Activated naive CD8-positive, alpha-beta T cell treated with anti-CD3 and anti-CD28 coated beads, Interleukin-2, amount 50 U/mL, for 24 hours (primary cell): Measurements from ENCODE around the gene KRT222.

ENCODE experiments used
- ATAC-seq: fragments of 150-1000 bp; cut with Tn5 transposase; one replicate; pipeline ENCODE4 v1.10.0; 2021
- DNase-seq: peaks from one replicate; pipeline ENCODE4 v3.0.0; 2021
- H3K27ac Mint-ChIP-seq: one replicate; pipeline ENCODE4 v1.8.0; 2021; ENCODE audit warnings: mild to moderate bottlenecking, mixed read lengths
- H3K27me3 Mint-ChIP-seq: one replicate; pipeline ENCODE4 v1.8.0; 2021; ENCODE audit warnings: mixed read lengths
- H3K36me3 Mint-ChIP-seq: one replicate; pipeline ENCODE4 v1.8.0; 2021; ENCODE audit warnings: low read depth, mixed read lengths
- H3K4me1 Mint-ChIP-seq: one replicate; pipeline ENCODE4 v1.8.0; 2021; ENCODE audit warnings: mixed read lengths
- H3K4me3 Mint-ChIP-seq: one replicate; pipeline ENCODE4 v1.8.0; 2021; ENCODE audit warnings: mild to moderate bottlenecking, moderate library complexity, mixed read lengths
- H3K9me3 Mint-ChIP-seq: one replicate; pipeline ENCODE4 v1.8.0; 2021; ENCODE audit warnings: mixed read lengths

Gene KRT222

DNA sequence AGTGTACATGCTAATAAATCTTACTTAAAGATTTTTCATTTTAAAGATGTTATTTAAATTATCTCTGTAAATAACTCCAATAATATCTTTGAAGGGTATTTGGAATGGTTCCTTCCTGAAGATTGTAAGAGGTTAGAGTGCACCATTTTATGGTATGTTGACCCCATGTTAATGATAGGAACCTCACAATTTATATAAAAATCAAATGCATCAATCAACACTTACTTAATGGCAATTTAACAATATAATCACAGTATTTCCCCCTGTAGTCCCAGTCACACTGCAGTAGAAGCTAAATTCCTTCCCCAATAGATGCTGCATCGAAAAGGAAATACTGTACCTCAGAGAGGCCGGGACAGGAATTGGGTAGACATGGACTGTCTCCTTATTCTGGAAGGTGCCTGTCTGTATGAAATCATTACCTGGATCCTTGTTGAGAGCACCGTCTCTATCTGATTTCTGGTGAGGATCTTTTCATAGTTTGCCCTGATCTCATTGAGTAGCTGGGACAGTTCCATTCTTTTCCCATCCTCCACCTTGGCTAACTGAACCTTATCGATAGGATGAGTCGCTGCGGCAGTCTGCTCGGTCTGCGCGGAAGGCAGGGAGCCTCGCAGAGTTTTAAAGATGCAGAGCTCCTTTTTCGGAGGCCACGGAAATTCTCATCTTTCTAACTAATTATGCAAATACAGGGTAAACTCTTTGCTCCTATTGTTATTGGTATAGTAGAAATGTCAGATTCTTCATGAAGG is at the start of gene KRT222:
TSS of gene KRT222 (minus strand) at position 596 of the 752 bp plus-strand sequence. CDS start at position 518, 78 bp downstream.
- peak within 1 kb of the TSS; percentile 61 for H3K4me3 Mint-ChIP-seq
- peaks cover 9% of the 10 kb centered on the region for H3K4me1 Mint-ChIP-seq
- H3K9me3 Mint-ChIP-seq, result no peaks in the 10 kb centered on the region
- DNase-seq, result no peak
- ATAC-seq, result no peak
- peaks cover 29% of the 10 kb centered on the region for H3K27me3 Mint-ChIP-seq
- H3K27ac Mint-ChIP-seq, result no peak within 1 kb of the TSS
- no peaks in the 10 kb centered on the region for H3K36me3 Mint-ChIP-seq

DNA sequence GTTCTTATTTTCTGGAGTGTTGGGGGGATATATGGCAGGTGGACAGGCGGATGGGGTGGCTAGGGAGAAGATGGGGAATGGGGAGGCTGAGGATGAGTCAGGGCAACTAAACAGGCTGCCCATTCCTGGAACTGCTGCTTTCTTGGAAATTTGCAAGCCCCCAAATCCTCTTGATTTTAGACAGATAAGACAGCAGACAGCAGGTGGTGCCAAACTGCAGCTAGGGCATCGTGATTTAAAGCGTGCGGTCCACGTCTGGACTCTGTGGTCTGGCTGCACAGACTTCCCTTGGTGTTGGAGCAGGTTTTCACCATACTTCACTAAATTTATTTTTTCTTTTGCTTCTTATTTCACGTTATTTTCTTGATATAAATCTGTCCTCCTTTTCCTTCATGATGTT is 49.5 kb upstream of the KRT222 start:
- Mint-ChIP-seq H3K4me3 (no peak overlapping the region), H3K27ac (no peak overlapping the region), H3K27me3 (peaks cover 4% of the 10 kb centered on the region), H3K4me1 (no peaks in the 10 kb centered on the region), H3K36me3 (no peaks in the 10 kb centered on the region), H3K9me3 (no peaks in the 10 kb centered on the region)
- DNase-seq (no peak), ATAC-seq (no peak)

DNA sequence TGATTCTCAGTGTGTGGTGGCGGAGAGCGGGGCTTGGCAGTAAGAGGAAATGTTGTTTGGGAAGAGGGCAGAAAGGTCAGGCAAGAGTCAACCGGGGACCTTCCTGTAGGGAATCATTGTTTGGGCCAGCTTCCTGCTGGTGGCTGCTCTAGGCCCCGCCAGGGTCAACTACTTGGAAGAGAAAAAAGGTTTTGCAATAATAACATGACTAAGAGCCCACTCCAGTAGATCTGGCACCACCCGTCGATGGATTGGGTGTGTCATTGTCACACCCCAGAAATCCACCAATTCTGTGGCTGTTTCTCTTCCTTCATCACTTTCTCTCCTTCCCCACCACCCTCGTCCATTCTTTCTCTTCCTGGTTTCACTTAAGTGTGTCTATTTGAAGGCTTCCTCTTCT is 42.8 kb upstream of the KRT222 start:
- DNase-seq, result no peak
- Mint-ChIP-seq H3K4me3 (no peak overlapping the region), H3K4me1 (no peaks in the 10 kb centered on the region), H3K9me3 (no peaks in the 10 kb centered on the region), H3K36me3 (no peaks in the 10 kb centered on the region), H3K27me3 (peaks cover 6% of the 10 kb centered on the region), H3K27ac (no peak overlapping the region)
- ATAC-seq, result no peak

DNA sequence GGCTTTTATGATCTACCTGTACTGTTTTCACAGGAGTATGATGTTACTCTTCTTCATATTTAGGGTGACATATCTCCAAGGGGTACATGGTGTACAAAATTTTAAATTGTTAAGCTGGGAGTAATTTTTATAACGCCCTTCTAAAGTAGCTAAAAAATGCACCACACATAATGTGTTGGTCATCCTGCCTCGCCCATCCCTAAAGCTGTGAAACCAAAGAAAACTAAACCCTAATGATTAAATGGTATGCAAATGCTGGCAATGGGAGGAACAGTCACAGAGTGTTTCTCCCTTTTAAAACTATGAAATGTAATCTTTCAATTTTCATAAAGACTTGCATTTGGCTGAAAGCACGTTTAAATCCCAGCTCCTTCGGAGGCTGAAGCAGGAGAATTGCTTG is 40.6 kb upstream of the KRT222 start:
- H3K36me3 Mint-ChIP-seq, result no peaks in the 10 kb centered on the region
- no peak overlapping the region for H3K4me3 Mint-ChIP-seq
- peaks cover 6% of the 10 kb centered on the region for H3K27me3 Mint-ChIP-seq
- no peak for DNase-seq
- no peaks in the 10 kb centered on the region for H3K9me3 Mint-ChIP-seq
- H3K27ac Mint-ChIP-seq, result no peak overlapping the region
- ATAC-seq, result no peak
- no peaks in the 10 kb centered on the region for H3K4me1 Mint-ChIP-seq

GRCh38 chr17:40703652-40704051 is 38.7 kb upstream of the KRT222 start, which contains the start of gene KRT24:
Gene KRT24, minus strand, starts transcription at chr17:40703752. Its CDS starts 59 bp downstream, at chr17:40703693.
- Mint-ChIP-seq H3K4me3 (no peak within 1 kb of the TSS), H3K27ac (no peak within 1 kb of the TSS), H3K4me1 (no peaks in the 10 kb centered on the region), H3K36me3 (no peaks in the 10 kb centered on the region), H3K9me3 (no peaks in the 10 kb centered on the region), H3K27me3 (peaks cover 12% of the 10 kb centered on the region)
- DNase-seq, result no peak
- no peak for ATAC-seq

GRCh38 chr17:40702271-40702670 is 37.3 kb upstream of the KRT222 start:
- H3K27me3 Mint-ChIP-seq, result peaks cover 19% of the 10 kb centered on the region
- ATAC-seq, result no peak
- no peaks in the 10 kb centered on the region for H3K4me1 Mint-ChIP-seq
- H3K36me3 Mint-ChIP-seq, result no peaks in the 10 kb centered on the region
- no peak overlapping the region for H3K4me3 Mint-ChIP-seq
- no peak for DNase-seq
- no peak overlapping the region for H3K27ac Mint-ChIP-seq
- no peaks in the 10 kb centered on the region for H3K9me3 Mint-ChIP-seq

DNA sequence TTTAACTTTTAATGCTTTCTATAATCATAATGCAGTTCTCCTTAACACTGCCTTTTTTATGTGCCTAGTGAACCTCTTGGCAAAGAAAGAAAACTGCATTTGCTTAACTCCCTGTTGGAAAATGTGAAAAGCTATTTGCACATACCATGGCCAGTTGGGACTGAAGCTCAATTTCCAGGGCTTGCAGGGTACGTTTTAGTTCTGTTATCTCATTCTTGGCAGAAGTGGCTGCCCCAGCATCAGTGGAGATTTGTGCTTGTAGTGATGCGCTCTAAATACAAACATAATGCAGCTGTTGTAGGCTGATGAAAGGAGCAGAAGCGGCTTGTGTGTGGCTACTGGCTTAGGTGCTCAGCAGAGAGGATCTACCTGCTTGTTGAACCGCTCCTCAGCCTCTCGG is 34.9 kb upstream of the KRT222 start:
- ATAC-seq, result no peak
- Mint-ChIP-seq H3K27me3 (peaks cover 25% of the 10 kb centered on the region), H3K4me1 (no peaks in the 10 kb centered on the region), H3K4me3 (no peak overlapping the region), H3K36me3 (no peaks in the 10 kb centered on the region), H3K9me3 (no peaks in the 10 kb centered on the region), H3K27ac (no peak overlapping the region)
- no peak for DNase-seq

- H3K27ac Mint-ChIP-seq, result no peak overlapping the region
- H3K4me3 Mint-ChIP-seq, result no peak overlapping the region
- DNase-seq, result no peak
- peaks cover 29% of the 10 kb centered on the region for H3K27me3 Mint-ChIP-seq
- H3K4me1 Mint-ChIP-seq, result no peaks in the 10 kb centered on the region
- H3K9me3 Mint-ChIP-seq, result no peaks in the 10 kb centered on the region
- ATAC-seq, result no peak
- no peaks in the 10 kb centered on the region for H3K36me3 Mint-ChIP-seq
Observed at GRCh38 chr17:40699371-40699770, 34.4 kb upstream of the KRT222 start.

GRCh38 chr17:40697297-40697696 is 32.3 kb upstream of the KRT222 start:
- peaks cover 36% of the 10 kb centered on the region for H3K27me3 Mint-ChIP-seq
- H3K36me3 Mint-ChIP-seq, result no peaks in the 10 kb centered on the region
- no peak for ATAC-seq
- no peak overlapping the region for H3K27ac Mint-ChIP-seq
- no peaks in the 10 kb centered on the region for H3K4me1 Mint-ChIP-seq
- DNase-seq, result no peak
- H3K9me3 Mint-ChIP-seq, result no peaks in the 10 kb centered on the region
- H3K4me3 Mint-ChIP-seq, result no peak overlapping the region

DNA sequence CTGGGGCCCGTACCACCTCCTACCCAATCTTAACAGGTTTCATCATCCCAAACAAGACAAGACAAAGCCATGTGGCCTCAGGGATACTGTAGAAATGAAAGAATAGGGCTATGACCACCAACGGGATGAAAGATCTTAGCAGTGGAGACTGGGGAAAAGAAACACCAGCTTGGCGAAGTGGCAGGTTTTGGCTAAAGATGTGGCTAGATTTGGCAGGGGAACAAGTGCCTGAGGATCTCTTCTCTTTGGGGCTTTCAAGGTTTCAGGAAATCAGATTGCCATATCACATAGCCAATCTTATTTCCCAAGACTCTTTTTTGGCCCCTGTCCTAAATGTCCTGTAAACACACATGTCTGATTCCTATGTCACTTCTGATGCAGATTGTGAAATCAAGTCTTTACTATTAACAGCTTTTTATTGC is 31.7 kb upstream of the KRT222 start:
- no peak for DNase-seq

DNA sequence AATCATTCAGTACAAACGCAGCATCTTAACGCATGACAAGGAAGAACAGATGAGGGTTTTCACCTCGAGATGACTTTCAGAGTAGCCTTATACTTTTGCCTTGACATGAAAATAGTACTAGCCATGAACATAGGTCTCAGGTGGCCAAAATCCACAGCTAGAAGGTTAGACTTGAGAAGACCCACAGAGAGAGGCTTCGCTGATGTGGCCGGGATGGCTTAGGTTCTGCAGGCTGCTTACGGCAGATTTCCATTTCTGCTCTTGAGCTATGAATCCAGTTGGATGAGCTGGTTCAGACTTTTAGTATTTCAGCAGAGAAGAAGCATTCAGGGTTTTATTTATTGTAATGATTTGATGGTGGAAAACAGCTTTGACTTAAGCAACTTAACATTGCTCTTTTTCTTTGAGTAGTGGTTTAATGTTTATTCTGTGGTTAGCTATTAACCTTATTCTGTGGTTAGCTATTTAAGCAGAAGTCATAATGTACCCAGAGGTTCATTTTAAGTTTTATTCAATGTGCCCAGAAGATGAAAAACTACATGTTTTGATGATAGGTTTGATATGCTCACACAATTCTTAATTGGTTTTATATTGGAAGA is 31.0 kb upstream of the KRT222 start:
- Mint-ChIP-seq H3K4me1 (no peaks in the 10 kb centered on the region), H3K27me3 (peaks cover 38% of the 10 kb centered on the region), H3K27ac (no peak overlapping the region), H3K4me3 (no peak overlapping the region), H3K9me3 (no peaks in the 10 kb centered on the region), H3K36me3 (no peaks in the 10 kb centered on the region)
- DNase-seq, result no peak
- ATAC-seq, result no peak

More for the DNA sequence above, 31.7 kb upstream of the KRT222 start:
- H3K36me3 Mint-ChIP-seq, result no peaks in the 10 kb centered on the region
- peaks cover 36% of the 10 kb centered on the region for H3K27me3 Mint-ChIP-seq
- H3K9me3 Mint-ChIP-seq, result no peaks in the 10 kb centered on the region
- no peak overlapping the region for H3K27ac Mint-ChIP-seq
- no peaks in the 10 kb centered on the region for H3K4me1 Mint-ChIP-seq
- no peak overlapping the region for H3K4me3 Mint-ChIP-seq
- ATAC-seq, result no peak

- Mint-ChIP-seq H3K4me3 (no peak overlapping the region), H3K27ac (no peak overlapping the region), H3K27me3 (peaks cover 39% of the 10 kb centered on the region), H3K9me3 (no peaks in the 10 kb centered on the region), H3K36me3 (no peaks in the 10 kb centered on the region), H3K4me1 (no peaks in the 10 kb centered on the region)
- no peak for ATAC-seq
- DNase-seq, result no peak
Observed at GRCh38 chr17:40694584-40694983, 29.6 kb upstream of the KRT222 start.

DNA sequence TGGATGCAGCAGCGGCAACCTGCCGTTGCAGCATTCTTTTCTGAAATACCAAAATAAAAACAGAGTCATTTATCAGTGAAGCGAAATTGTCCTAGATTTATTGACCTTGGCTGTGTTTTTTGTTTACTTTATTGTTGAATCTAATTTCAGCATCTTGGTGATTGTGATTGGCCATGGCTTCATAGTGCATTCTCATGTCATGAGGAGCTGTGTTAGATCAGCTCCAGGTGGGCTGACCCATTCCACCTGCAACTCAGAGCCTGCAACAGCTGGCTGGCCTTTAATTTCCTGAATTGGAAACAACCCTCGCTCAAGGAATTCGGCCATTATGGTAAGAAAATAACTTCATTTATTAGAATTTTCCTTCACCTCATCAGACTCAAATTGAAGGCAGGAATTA is 22.1 kb upstream of the KRT222 start:
- H3K4me3 Mint-ChIP-seq, result no peak overlapping the region
- H3K9me3 Mint-ChIP-seq, result no peaks in the 10 kb centered on the region
- DNase-seq (no peak), ATAC-seq (no peak)
- no peak overlapping the region for H3K27ac Mint-ChIP-seq
- peaks cover 10% of the 10 kb centered on the region for H3K27me3 Mint-ChIP-seq
- H3K4me1 Mint-ChIP-seq, result no peaks in the 10 kb centered on the region
- no peaks in the 10 kb centered on the region for H3K36me3 Mint-ChIP-seq

DNA sequence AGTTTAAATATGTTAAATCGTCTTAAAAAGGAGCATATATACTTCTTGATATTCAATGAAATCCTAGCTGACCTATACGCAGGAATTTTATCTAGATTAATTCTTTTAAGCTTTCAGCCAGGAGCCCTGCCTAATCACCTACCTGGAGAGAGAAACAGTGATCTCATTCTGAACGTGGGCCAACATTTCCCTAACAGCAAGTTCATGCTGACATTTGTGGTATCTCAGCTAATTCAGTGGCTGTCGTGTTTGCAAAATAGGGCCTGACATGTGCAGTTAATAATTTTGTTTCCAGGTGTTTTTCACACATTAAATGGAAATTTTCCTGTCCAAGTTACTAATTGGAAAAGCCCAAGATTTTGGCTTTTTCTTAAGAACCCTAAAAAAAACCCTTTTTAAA is 21.2 kb upstream of the KRT222 start:
- no peak overlapping the region for H3K27ac Mint-ChIP-seq
- DNase-seq (no peak), ATAC-seq (no peak)
- peaks cover 17% of the 10 kb centered on the region for H3K27me3 Mint-ChIP-seq
- no peaks in the 10 kb centered on the region for H3K36me3 Mint-ChIP-seq
- H3K4me1 Mint-ChIP-seq, result no peaks in the 10 kb centered on the region
- no peak overlapping the region for H3K4me3 Mint-ChIP-seq
- H3K9me3 Mint-ChIP-seq, result no peaks in the 10 kb centered on the region

DNA sequence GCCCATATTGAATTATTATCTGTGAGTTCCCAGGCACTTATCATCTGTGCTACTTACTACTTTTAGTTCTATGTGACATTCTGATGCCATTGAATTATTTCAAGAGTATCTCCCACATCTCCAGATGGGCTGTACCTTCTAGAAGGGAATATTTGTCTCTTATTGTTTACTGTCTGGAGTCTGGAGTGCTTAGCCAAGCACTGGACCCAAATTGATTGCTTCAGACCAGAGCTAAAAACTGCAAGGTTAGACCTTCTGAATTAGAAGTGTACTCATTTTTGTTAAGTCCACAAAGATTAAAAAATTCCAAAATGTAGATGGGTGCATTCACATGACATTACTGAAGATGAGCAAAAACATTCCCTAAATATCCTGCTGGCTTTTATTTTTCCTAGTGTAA is 16.0 kb upstream of the KRT222 start:
- DNase-seq (no peak), ATAC-seq (no peak)
- peaks cover 9% of the 10 kb centered on the region for H3K4me1 Mint-ChIP-seq
- no peaks in the 10 kb centered on the region for H3K9me3 Mint-ChIP-seq
- H3K27ac Mint-ChIP-seq, result no peak overlapping the region
- no peak overlapping the region for H3K4me3 Mint-ChIP-seq
- no peaks in the 10 kb centered on the region for H3K36me3 Mint-ChIP-seq
- H3K27me3 Mint-ChIP-seq, result peaks cover 37% of the 10 kb centered on the region
